Choroid plexus epithelial cell (primary cell): ENCODE measurements around the gene SPTLC3.

Experiments used
- DNase-seq: peaks from one replicate; pipeline ENCODE4 v3.0.0-alpha.2; 2010; ENCODE audit warnings: low read depth
- H3K4me3 ChIP-seq: 2 replicates; pipeline ENCODE4 v1.5.1; 2011; ENCODE audit warnings: low read depth, mild to moderate bottlenecking, control low read depth, low read length, moderate library complexity
- CTCF ChIP-seq: conservative IDR thresholded peaks from 2 replicates; pipeline ENCODE4 v1.5.1; 2011; ENCODE audit warnings: low read depth, mild to moderate bottlenecking, control low read depth, inconsistent platforms, low read length, moderate library complexity

SPTLC3 gene

GRCh38 chr20:13211956-13212618, 203.3 kb downstream of the SPTLC3 start:
- H3K4me3 ChIP-seq, result no peak overlapping the region
- DNase-seq, result no peak
- no peak for TF ChIP-seq CTCF

- H3K4me3 ChIP-seq, result no peak overlapping the region
- no peak for TF ChIP-seq CTCF
- no peak for DNase-seq
These were observed 204.0 kb downstream of the SPTLC3 start for GRCh38 chr20:13212750-13213149.

GRCh38 chr20:13213335-13213734, 204.6 kb downstream of the SPTLC3 start:
- no peak overlapping the region for H3K4me3 ChIP-seq
- TF ChIP-seq CTCF, result no peak
- DNase-seq, result no peak

GRCh38 chr20:13216533-13216932, 207.8 kb downstream of the SPTLC3 start:
- TF ChIP-seq CTCF, result no peak
- DNase-seq, result no peak
- H3K4me3 ChIP-seq, result no peak overlapping the region
